Loucy (cell line): Measurements from ENCODE around the gene PRAC1.

Experiments used
- H2AFZ ChIP-seq: fragments of 200-600 bp; sonication (generic); 2 replicates; pipeline ENCODE4 v1.6.0; 2016; ENCODE audit warnings: antibody characterized with exemption, mild to moderate bottlenecking, low read length, moderate library complexity
- H3F3A ChIP-seq: fragments of 200-600 bp; 2 replicates; pipeline ENCODE4 v1.6.0; 2016; ENCODE audit warnings: antibody characterized with exemption, low read depth, mild to moderate bottlenecking
- H3K27me3 ChIP-seq: fragments of 200-600 bp; sonication (generic); 2 replicates; pipeline ENCODE4 v1.6.1; 2014; ENCODE audit warnings: low read length, mild to moderate bottlenecking; ENCODE audit not compliant: insufficient read depth, poor library complexity, severe bottlenecking
- H3K36me3 ChIP-seq: fragments of 200-600 bp; sonication (generic); 2 replicates; pipeline ENCODE4 v1.6.1; 2016; ENCODE audit warnings: low read length; ENCODE audit not compliant: insufficient read depth
- H3K4me1 ChIP-seq: fragments of 200-600 bp; sonication (generic); 2 replicates; pipeline ENCODE4 v1.5.1; 2014; ENCODE audit warnings: low read length, mild to moderate bottlenecking; ENCODE audit not compliant: insufficient read depth, poor library complexity, severe bottlenecking
- H3K4me2 ChIP-seq: fragments of 200-600 bp; sonication (generic); 2 replicates; pipeline ENCODE4 v1.6.0; 2014; ENCODE audit warnings: antibody characterized with exemption, low read length, low read depth, mild to moderate bottlenecking; ENCODE audit not compliant: poor library complexity, severe bottlenecking
- H3K4me3 ChIP-seq: fragments of 200-600 bp; sonication (generic); 2 replicates; pipeline ENCODE4 v1.5.1; 2014; ENCODE audit warnings: low read length, mild to moderate bottlenecking, mixed read lengths; ENCODE audit not compliant: poor library complexity, severe bottlenecking
- H3K79me2 ChIP-seq: fragments of 200-600 bp; sonication (generic); 2 replicates; pipeline ENCODE4 v1.6.1; 2014; ENCODE audit warnings: low read length; ENCODE audit not compliant: insufficient read depth
- H3K9ac ChIP-seq: fragments of 200-600 bp; sonication (generic); 2 replicates; pipeline ENCODE4 v1.6.0; 2014; ENCODE audit warnings: mild to moderate bottlenecking, low read depth, low read length, moderate library complexity; ENCODE audit not compliant: poor library complexity, severe bottlenecking
- H3K9me2 ChIP-seq: fragments of 200-600 bp; sonication (generic); replicated peaks from 2 replicates; pipeline ENCODE4 v1.6.1; 2016; ENCODE audit warnings: low read depth, low read length, mixed read lengths
- H3K9me3 ChIP-seq: fragments of 200-600 bp; sonication (generic); 2 replicates; pipeline ENCODE4 v1.6.1; 2014; ENCODE audit warnings: mild to moderate bottlenecking, antibody characterized with exemption, low read length, low read depth; ENCODE audit not compliant: insufficient read depth
- H4K20me1 ChIP-seq: fragments of 200-600 bp; sonication (generic); 2 replicates; pipeline ENCODE4 v1.6.0; 2014; ENCODE audit warnings: antibody characterized with exemption, low read length, mild to moderate bottlenecking; ENCODE audit not compliant: insufficient read depth, poor library complexity, severe bottlenecking
- CTCF ChIP-seq: fragments of 200-600 bp; sonication (generic); conservative IDR thresholded peaks from 2 replicates; pipeline ENCODE4 v1.5.1; 2014; ENCODE audit warnings: mild to moderate bottlenecking, antibody characterized with exemption, low read length
- EZH2phosphoT487 ChIP-seq: fragments of 200-600 bp; IDR thresholded peaks from 2 replicates; pipeline ENCODE4 v1.6.1; 2018; ENCODE audit warnings: antibody characterized with exemption, mild to moderate bottlenecking, moderate library complexity, borderline replicate concordance

The PRAC1 gene

GRCh38 chr17:48735062-48735351, 12.7 kb upstream of the PRAC1 start:
- Histone ChIP-seq H3K9me3 (no peaks in the 10 kb centered on the region), H3K4me1 (no peaks in the 10 kb centered on the region), H3K9ac (no peak overlapping the region)

GRCh38 chr17:48734333-48735061, 12.2 kb upstream of the PRAC1 start:
- no peaks in the 10 kb centered on the region for H3K79me2 ChIP-seq
- H4K20me1 ChIP-seq, result no peaks in the 10 kb centered on the region
- no peaks in the 10 kb centered on the region for H3F3A ChIP-seq
- H3K9me3 ChIP-seq, result no peaks in the 10 kb centered on the region
- H3K9ac ChIP-seq, result no peak overlapping the region
- H3K9me2 ChIP-seq, result no peaks in the 10 kb centered on the region
- H3K36me3 ChIP-seq, result no peaks in the 10 kb centered on the region
- H2AFZ ChIP-seq, result no peak overlapping the region
- no peaks in the 10 kb centered on the region for H3K4me1 ChIP-seq
- peaks cover 17% of the 10 kb centered on the region for H3K27me3 ChIP-seq
- H3K4me2 ChIP-seq, result no peak overlapping the region
- H3K4me3 ChIP-seq, result no peak overlapping the region
- no peak for TF ChIP-seq EZH2phosphoT487

More at GRCh38 chr17:48735062-48735351, 12.7 kb upstream of the PRAC1 start:
- TF ChIP-seq EZH2phosphoT487, result no peak
- no peak for TF ChIP-seq CTCF
- Histone ChIP-seq H3F3A (no peaks in the 10 kb centered on the region), H3K27me3 (peaks cover 17% of the 10 kb centered on the region), H3K79me2 (no peaks in the 10 kb centered on the region), H2AFZ (no peak overlapping the region), H3K9me2 (no peaks in the 10 kb centered on the region), H3K36me3 (no peaks in the 10 kb centered on the region), H3K4me2 (no peak overlapping the region), H4K20me1 (no peaks in the 10 kb centered on the region), H3K4me3 (no peak overlapping the region)

- TF ChIP-seq EZH2phosphoT487 (no peak), CTCF (no peak)
- H3K4me1 ChIP-seq, result no peaks in the 10 kb centered on the region
- H4K20me1 ChIP-seq, result no peaks in the 10 kb centered on the region
- H3K79me2 ChIP-seq, result no peaks in the 10 kb centered on the region
- no peaks in the 10 kb centered on the region for H3K9me3 ChIP-seq
- H3K4me2 ChIP-seq, result no peak overlapping the region
- H3K4me3 ChIP-seq, result no peak overlapping the region
- H3K9ac ChIP-seq, result no peak overlapping the region
- no peaks in the 10 kb centered on the region for H3K9me2 ChIP-seq
- H2AFZ ChIP-seq, result no peak overlapping the region
- no peaks in the 10 kb centered on the region for H3F3A ChIP-seq
- H3K27me3 ChIP-seq, result peaks cover 17% of the 10 kb centered on the region
- no peaks in the 10 kb centered on the region for H3K36me3 ChIP-seq
These were observed 11.5 kb upstream of the PRAC1 start for GRCh38 chr17:48733632-48734328.
